GM10248 (cell line): ENCODE data around the gene ACY1.

ENCODE experiments used
- CTCF ChIA-PET: fragments of 300-600 bp; sonication (Branson Sonifier 250); formaldehyde crosslinking; extraction: SDS; loops from one replicate; lab custom pipeline; 2021; ENCODE audit warnings: antibody characterized with exemption; lab: Yijun Ruan, JAX
- POLR2A ChIA-PET: fragments of 350-650 bp; sonication (Branson Sonifier 250); formaldehyde crosslinking; extraction: SDS; loops from one replicate; lab custom pipeline; 2020; ENCODE audit warnings: antibody characterized with exemption; lab: Yijun Ruan, JAX
- DNase-seq: peaks from one replicate; pipeline ENCODE4 v3.0.0; 2012; ENCODE audit errors: extremely low spot score
- CTCF ChIP-seq: IDR thresholded peaks from 2 replicates; pipeline ENCODE4 v1.5.1; 2012; ENCODE audit warnings: mild to moderate bottlenecking, low read depth; ENCODE audit errors: extremely low read depth, missing control alignments, control extremely low read depth

The ACY1 gene

GRCh38 chr3:51937611-51938450, 45.5 kb upstream of the ACY1 start:
- POLR2A ChIA-PET, result no interaction called here
- TF ChIP-seq CTCF, result no peak
- DNase-seq, result no peak
- CTCF ChIA-PET, result no interaction called here

- POLR2A ChIA-PET, result no interaction called here
- TF ChIP-seq CTCF, result no peak
- no peak for DNase-seq
- CTCF ChIA-PET, result no interaction called here
Observed at GRCh38 chr3:51938780-51939425, 44.4 kb upstream of the ACY1 start.

GRCh38 chr3:51940648-51941462, 42.5 kb upstream of the ACY1 start:
- TF ChIP-seq CTCF, result no peak
- CTCF ChIA-PET, result interaction anchor here (0.5 to 3.0 kb wide), 34 partner anchors 9 to 551 kb away, joined by 3 to 42 read pairs (median 4); partner anchors contain the start of genes ABHD14A, ABHD14B, ACY1 and DUSP7
- no peak for DNase-seq
- POLR2A ChIA-PET, result interaction anchor here (1.1 kb wide), 1 partner anchor 8 kb away, joined by 4 read pairs; no protein-coding TSS in a partner anchor

- CTCF ChIA-PET, result interaction anchor here (0.5 to 3.0 kb wide), 34 partner anchors 9 to 552 kb away, joined by 3 to 42 read pairs (median 4); partner anchors contain the start of genes ABHD14A, ABHD14B, ACY1 and DUSP7
- no peak for DNase-seq
- no peak for TF ChIP-seq CTCF
- POLR2A ChIA-PET, result interaction anchor here (1.1 kb wide), 1 partner anchor 8 kb away, joined by 4 read pairs; no protein-coding TSS in a partner anchor
Observed at GRCh38 chr3:51941463-51941797, 41.9 kb upstream of the ACY1 start.

GRCh38 chr3:51941798-51942602, 41.3 kb upstream of the ACY1 start, which contains the start of the genes PARP3 and RRP9:
TSS of gene PARP3 (plus strand) at chr3:51942363. CDS start at chr3:51943356, 993 bp downstream.
TSS of gene RRP9 (minus strand) at chr3:51941904. CDS start at chr3:51941867, 37 bp downstream.
- CTCF ChIA-PET, result interaction anchor here (0.5 to 3.0 kb wide), 43 partner anchors 10 to 553 kb away, joined by 3 to 42 read pairs (median 4); partner anchors contain the start of genes ABHD14A, ABHD14B, ACY1 and DUSP7
- DNase-seq, result peak; percentile 100
- TF ChIP-seq CTCF, result peak; percentile 99
- POLR2A ChIA-PET, result interaction anchor here (0.8 to 1.1 kb wide), 2 partner anchors 9 to 50 kb away, joined by 3 to 4 read pairs; no protein-coding TSS in a partner anchor
